NCI-H2081 treated with DMSO at 0.1 percent for 48 hours (cell line): ENCODE measurements around the gene RIT1.
"Not testable (repeated sequence)": the region's sequence is repeated elsewhere in the genome, so short reads cannot be mapped to it uniquely, and the experiment has no call there.

Source experiments
- DNase-seq: peaks from one replicate; lab custom pipeline; 2025; lab: John Stamatoyannopoulos, UW

The RIT1 gene

DNA sequence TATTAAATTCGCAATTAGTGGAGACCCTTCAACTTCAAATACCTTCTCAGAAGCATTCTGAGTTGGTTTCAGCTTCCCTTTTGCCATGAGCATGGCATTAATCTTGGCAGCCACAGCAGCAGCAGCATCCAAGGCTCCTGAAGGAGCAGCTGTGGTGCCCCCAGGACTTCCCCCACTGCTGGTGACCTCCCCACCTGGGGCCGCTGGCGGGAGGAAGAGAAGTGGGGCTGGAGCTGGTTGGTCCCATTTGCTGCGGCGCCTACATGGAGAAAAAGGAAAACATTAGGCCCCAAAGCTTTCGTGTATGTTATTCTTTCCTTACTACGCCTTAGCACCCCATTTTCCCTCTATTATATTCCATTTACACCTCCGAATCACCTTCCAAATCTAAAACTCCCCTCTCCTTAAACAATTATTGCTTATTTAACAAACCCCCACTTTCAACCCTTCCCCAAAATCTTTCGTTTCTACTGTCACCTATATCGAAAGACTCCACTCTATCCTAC lies 22.5 kb upstream of the RIT1 start:
- DNase-seq = no peak

DNA sequence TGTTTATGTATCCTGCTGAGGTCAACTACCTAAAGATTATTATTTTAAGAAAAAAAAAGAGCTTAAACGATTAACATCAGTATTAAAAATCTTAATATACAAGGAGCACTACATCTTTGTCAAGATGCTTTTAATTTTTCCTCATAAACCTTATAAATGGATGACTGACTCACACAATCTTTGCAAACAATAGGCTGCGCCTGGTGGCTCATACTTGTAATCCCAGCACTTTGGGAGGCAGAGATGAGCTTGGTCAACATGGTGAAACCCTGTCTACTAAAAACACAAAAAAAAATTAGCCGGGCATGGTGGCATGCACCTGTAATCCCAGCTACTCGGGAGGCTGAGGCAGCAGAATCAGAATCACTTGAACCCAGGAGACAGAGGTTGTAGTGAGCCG lies 21.3 kb upstream of the RIT1 start:
- DNase-seq = no peak

DNA sequence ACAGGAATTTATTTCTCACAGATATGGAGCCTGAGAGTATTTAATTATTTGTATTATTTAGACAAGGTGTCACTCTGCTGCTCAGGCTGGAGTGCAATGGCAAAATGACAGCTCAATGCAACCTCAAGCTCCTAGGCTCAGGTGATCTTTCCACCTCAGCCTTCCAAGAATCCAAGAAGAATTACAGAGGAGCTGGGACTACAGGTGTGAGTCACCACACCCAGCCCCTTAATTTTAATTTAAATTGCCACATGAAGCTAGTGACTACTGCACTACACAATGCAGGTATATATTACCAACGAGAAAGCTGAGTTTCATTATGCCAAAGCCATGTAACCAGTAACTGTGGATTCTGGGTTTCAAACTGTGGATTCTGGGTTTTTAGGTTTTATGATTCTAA lies 20.9 kb upstream of the RIT1 start:
- DNase-seq = no peak

DNA sequence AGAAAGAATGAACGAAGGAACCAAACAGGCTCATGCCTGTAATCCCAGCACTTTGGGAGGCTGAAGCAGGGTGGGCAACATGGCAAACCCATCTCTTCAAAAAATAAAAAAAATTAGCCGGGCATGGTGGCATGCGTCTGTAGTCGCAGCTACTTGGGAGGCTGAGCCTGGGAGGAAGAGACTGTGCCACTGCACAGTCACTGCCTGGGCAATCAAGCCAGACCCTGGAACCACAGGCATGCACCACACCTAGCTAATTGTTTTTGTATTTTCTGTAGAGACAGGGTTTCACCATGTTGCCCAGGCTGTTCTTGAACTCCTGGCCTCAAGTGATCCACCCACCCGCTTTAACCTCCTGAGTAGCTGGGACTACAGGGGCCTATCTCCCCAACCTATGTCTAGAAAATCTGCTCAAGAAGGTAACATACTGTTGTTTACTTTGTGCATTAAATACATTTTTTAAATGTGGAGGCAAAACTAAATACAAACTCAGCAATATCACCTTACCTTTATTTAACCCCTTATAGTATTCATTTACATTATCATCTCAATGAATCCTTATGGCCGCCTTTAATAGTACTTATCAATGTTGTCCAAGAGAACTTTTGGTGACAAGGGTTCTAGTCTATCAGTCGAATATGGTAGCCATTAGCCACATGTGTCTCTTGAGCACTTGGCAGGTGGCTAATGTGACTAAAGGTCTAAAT lies 20.3 kb upstream of the RIT1 start:
- DNase-seq = no peak

DNA sequence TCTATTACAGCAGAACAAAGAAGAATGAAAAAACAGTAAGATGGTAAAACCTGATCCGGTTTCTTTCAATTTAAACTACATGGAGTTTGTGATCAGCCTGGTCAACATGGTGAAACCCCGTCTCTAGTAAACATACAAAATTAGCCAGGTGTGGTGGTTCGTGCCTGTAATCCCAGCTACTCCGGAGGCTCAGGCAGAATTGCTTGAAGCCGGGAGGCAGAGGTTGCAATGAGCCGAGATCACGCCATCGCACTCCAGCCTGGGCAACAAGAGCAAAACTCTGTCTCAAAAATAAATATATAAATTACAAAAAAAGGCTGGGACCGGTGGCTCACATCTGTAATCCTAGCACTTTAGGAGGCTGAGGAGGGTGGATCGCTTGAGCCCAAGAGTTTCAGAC lies 19.6 kb upstream of the RIT1 start:
- not testable (repeated sequence) for DNase-seq

DNA sequence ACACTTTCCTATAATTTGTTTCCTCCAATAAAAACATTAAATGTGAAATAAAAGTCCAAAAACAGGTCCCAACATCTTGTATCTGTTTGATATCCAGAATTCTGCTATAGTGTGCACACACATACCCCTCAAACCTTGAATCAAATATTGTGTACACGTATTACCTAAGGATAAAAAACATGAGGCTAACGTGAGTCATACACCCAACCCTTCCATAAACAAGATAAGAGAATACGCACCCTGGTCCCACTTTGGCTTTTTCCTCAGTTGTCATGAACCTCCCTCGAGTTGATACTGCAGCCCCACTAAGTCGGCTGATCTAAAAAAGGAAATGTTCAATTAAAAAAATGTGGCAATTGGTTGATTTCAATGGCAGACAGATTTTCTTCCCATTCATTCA lies 17.9 kb upstream of the RIT1 start:
- no peak for DNase-seq

DNA sequence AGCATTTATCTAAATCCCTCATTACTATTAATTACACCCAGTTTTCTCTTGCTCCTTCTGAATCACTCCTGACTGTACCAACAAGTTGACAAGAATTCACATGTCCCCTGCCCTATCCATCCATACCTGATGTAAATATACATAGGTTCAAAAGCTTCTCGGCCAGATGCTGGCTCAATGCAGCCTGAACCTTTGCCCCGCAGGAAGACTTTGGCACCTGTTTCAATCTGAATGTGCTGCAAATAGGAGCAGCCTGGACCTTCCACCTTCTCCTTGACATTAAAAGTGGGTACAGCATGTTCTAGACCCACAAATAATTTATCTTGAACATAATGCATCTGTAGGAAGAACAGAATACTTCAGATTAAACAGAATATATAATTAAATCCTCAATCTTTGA lies 14.4 kb upstream of the RIT1 start:
- no peak for DNase-seq

DNA sequence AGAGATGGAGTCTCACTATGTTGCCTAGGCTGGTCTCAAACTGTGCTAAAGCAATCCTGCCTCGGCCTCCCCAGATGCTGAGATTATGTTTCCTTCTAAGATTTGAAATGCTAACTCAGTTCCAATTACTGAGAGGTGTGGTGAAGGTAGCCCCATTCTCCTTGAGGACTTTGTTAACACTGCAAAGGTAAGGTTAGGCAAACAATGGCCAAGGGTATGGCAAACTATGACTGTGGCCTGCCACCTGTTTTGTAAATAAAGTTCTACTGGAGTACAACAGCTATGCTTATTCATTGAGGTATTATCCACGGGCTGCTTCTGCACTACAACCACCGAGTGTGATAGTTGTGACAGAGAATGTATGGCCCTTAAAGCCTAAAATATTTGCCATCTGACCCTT lies 9.6 kb upstream of the RIT1 start:
- DNase-seq = no peak

DNA sequence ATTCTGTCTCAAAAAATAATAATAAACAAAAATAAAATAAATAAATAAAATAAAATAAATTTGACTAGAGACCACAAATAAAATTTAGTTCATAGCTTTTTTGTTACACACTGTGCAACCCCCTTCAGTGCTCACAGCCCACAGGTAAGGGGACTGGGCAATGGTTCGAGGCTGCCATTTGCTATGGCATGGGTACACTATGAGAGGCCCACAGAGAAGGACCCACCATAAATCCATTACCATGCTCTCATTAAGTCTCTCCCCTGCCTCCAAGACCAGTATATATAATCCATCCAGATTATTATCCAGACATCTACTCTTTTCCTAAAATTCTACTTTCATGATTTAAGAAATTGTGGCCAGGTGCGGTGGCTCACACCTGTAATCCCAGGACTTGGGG lies 8.7 kb upstream of the RIT1 start:
- no peak for DNase-seq

DNA sequence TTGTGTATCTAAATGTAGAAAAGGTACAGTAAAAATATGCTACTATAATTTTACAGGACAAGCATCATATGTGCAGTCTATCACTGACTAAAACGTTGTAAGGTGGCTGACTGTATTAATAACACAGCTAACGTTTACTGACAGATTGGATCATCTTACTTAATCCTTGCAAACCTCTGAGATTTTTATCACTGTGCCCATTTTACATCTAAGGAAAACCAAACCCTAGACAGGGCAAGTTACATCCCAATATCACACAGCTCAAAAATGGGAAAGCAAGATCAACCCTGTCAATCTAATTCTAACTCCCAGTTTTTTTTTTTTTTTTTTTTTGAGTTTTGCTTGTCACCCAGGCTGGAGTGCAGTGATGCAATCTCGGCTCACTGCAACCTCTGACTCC lies 7.5 kb upstream of the RIT1 start:
- no peak for DNase-seq

DNA sequence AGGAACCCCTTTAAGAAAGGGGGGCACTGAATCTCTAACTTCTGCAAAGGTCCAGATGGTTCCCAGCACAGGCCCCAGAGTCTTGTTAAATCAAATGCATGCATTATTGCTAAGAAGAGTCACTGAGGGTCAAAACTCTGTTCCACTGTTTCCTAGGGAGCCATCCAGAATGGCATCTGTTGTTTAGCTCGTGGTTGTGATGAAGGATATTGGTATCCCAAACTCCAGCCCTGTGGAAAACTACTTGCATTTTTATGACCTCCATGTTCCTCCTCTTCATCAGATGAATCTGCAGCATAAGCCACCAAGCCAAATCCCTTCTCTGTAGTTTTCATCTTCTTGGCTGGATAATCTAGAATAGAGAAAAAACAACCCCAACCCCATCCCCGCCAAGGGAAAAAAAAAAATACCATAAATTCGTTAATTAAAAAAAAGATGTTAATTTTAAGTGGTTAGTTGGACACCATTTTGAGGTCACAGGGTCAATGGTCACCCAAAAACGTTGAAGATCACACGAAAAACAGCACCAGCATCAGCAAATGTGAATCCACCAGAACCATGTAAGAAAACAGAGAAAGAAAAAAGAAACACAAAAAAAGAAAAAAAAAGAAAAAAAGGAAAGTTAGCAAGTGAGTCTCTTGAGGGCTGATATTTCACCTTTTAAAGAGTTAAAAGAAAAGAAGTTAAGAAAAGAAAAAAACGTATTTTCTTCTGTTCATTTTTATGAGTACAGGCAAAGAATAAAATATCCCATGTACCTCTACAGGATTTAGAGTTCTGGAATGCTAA lies 3.0 kb upstream of the RIT1 start:
- no peak for DNase-seq

DNA sequence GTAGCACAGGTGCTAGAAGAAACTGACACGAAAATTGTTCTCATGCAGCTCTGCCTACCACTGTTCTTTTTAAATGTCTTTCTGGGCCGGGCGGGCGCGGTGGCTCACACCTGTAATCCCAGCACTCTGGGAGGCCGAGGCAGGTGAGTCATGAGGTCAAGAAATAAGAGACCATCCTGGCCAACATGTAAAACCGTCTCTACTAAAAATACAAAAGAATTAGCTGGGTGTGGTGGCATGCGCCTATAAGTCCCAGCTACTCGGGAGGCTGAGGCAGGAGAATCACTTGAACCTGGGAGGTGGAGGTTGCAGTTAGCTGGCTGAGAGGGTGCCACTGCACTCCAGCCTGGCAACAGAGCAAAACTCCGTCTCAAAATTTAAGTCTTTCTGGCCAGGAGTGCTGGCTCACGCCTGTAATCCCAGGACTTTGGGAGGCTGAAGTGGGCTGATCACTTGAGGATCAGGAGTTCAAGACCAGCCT lies 947 bp upstream of the RIT1 start:
- no peak for DNase-seq

DNA sequence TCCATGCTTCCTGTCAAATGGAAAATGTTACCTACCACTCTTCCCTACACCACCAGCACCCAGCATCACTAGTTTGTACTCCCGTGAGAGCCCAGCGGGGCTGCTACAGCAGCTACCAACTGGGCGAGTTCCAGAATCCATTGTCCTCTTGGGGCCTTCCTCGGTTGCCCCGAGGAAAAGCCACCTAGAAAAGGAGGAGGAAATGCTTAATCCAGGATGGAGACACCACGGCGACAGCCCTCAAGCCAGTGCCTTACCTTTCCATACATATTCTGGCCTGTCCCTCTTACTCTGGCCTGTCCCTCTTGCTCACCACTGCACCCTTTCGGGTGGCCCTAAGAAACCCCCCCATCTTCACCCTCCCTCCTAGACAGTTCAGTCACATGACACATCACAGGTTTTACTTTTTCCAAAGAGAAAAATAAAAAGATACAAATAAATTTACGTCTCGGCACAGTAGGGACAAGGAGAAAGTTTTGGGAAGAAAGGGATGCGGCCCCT lies 478 bp downstream of the RIT1 start:
- DNase-seq = no peak

DNA sequence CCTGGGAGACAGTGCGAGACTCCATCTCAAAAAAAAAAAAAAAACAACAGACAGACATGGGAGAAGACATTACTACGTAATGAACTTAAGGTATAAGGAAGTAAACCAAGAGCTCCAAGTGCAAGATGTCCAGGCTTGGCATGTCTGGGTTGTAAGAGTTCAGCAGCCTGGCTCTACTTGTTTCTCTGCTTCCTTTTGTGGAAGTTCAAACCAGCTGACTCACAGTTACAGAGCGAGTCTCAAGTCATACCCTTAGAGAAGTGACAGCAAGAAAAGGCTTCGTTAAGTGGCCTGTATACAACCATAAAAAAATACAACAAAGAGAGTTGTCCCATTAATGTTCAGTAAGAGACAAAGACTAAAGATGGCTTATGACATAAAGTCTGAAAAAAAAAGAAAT lies 1.3 kb downstream of the RIT1 start:
- no peak for DNase-seq

DNA sequence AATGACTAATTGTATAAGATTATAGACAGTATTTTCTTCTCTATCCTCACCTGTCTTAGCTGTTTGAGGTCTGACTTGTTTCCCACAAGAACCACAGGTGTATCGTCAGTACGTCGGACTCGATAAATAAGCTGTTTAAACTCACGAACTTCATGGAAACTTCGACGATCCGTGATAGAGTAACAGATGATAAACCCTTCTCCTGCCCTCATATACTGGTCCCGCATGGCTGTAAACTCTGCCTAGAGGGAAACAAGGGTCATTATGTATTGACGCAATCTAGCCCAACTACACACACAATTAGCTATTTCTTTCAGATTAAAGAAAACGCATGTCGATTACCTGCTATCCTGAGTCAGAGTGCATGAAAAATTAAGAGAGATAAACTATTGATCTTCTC lies 6.9 kb downstream of the RIT1 start:
- no peak for DNase-seq

DNA sequence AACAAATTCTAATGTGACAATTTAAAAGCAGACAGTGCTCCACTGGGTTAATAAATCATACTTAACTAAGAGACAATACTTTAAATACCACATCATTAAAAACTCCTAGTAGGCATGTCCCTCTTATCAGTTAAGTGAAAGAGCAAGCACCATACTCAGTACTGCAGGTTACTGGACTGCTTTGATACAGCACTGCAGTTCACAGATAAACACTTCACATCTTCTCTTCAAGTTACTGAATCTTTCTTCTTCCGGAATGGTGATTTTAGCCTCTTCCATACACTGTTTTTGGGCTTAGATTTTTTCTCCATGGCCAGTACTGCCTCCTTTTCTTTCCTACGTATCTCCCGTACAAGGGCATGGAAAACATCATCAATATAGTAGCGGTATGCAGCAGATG lies 11.0 kb downstream of the RIT1 start:
- no peak for DNase-seq

DNA sequence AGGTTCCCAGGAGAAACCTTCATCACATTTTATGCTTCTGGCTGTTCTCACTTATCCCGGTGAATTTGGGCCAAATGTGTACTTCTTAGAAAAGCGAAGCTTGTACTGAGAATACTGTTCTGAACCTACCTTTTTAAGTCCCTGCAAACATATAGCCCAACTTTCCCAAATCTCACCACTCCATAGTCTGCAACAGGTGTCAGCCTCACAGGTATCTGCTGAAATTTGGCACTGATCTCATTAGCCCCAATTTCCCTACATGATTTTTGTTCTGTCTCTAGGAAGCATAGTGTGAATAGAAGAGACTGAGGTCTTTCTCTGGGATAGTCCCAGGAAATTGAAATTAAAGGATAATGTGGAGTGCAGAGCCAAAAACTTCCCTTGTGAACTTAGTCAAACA lies 11.5 kb downstream of the RIT1 start:
- no peak for DNase-seq

DNA sequence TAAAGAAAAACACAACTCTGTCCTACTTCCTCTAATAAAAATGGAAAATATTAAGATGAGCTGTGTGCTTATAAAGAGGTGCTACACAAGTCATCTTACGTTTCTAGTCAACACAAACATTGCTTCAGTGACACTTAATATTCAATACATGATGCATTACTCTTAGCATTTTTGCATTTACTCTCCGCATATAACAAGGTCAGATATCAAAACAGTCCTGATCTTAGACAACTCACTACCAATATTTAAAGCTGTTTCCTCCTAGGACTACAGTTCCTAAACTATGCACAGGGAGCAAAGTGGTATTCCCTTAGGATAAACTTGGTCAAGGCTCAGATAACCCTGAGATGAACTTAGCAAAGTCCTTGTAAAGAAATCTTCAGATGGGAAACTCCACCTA lies 12.3 kb downstream of the RIT1 start:
- no peak for DNase-seq

DNA sequence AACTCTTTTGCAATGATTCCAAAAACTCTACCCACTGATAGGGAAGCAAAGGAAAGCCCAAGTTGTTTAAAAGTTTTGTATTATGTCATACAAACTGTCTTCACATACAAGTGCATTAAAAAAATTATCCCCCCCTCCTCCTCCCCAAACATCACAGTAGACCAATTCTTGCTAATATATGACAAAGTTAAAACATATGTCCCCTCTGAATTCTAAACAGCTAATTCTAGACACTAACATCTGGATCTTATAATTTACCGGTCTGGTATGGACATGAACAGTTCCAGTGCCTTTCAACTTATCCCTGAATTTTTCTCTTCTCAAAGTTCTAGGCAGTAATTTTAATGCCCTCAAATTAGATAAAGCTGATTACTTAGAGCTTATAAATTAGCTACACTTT lies 13.4 kb downstream of the RIT1 start:
- DNase-seq = no peak

DNA sequence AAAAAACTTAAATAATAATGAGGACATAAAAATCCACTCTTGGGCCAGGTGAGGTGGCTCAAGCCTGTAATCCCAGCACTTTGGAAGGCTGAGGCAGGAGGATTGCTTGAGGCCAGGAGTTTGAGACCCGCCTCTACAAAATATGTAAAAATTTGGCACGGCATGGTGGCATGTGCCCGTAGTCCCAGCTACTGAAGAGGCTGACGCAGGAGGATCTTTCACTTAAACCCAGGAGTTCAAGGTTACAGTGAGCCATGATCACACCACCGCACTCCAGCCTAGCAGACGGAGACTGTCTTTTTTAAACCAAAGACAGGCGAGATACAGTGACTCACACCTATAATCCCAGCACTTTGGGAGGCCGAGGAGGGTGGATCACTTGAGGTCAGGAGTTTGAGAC lies 14.7 kb downstream of the RIT1 start:
- not testable (repeated sequence) for DNase-seq

DNA sequence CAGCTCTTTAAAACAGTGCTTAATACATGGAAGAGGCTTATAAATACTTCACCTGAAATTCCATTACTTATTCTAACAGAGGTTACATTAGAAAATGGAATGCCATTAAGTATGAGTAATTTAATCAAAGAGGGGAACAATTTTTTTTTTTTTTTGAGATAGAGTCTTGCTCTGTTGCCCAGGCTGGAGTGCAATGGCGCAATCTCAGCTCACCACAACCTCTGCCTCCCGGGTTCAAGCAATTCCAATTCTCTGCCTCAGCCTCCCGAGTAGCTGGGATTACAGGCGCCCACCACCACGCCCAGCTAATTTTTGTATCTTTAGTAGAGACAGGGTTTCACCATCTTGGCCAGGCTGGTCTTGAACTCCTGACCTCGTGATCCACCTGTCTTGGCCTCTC lies 15.5 kb downstream of the RIT1 start:
- DNase-seq = not testable (repeated sequence)

DNA sequence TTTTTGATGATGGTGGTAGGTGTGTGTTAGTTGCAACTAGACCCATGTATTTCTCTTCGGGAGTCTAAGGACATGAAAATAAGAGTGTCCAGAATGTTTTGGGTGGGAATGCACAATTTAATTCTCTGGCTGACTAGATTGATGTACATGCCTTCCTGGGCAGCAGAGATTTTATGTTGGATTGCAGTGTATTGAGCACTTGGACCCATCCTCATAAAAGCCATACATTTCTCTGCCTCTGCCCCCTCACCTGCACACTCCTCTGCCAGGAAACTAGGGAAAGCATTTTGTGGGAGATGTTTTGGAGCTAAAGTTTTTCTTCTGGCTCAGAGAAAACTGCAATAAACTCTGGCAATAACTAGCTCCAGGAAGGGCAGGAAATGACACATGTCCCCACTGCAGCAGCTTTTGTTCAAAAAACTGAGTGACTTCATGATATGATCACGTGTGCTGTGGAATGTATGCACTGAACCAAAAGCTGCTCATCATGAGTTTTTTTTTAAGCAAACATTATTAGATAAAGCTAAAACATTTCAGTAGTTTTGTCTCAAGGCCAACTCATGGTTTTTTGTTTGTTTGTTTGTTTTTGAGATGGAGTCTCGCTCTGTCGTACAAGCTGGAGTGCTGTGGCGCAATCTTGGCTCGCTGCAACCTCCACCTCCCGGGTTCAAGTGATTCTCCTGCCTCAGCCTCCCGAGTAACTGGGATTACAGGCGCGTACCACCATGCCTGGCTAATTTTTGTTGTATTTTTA lies 17.6 kb downstream of the RIT1 start:
- DNase-seq = no peak

DNA sequence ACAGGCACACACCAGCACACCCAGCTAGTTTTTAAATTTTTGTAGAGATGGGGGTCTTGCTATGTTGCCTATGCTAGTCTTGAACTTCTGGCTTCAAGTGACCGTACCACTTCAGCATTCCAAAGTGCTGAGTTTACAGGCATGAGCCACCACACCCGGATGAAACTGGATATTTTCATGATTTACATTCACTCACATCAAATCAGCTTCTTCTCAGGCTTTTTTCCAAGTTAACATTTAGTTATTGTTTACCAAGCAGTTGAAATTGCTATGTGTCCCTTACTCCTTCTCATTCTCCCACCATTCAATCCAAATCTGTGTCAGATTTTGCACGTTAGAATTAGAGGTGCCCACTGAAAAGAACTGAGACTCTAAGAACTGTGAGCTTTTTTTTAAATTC lies 18.4 kb downstream of the RIT1 start:
- no peak for DNase-seq
